Ovary (tissue), 3 donors: Measurements from ENCODE around the gene NFATC2IP.

Experiments
- CTCF ChIP-seq, 3 donors: fragments of 450-650 bp in 2 of 3; fragments of 200-600 bp in 1 of 3; IDR thresholded peaks; one replicate each; pipeline versions ENCODE4 v1.5.1 to v1.8.0; 2016 to 2022; ENCODE audit warnings: antibody characterized with exemption in 3 of 3, mild to moderate bottlenecking in 1 of 3
- EP300 ChIP-seq: sonication (generic); formaldehyde crosslinking; IDR thresholded peaks from one replicate; pipeline ENCODE4 v1.6.1; 2017; ENCODE audit warnings: antibody characterized with exemption
- POLR2A ChIP-seq: fragments of 450-650 bp; IDR thresholded peaks from one replicate; pipeline ENCODE4 v1.6.1; 2017; ENCODE audit warnings: antibody characterized with exemption, mild to moderate bottlenecking, moderate library complexity
- donor health status: DM: no; HTN: no; CAD: no.

DNA sequence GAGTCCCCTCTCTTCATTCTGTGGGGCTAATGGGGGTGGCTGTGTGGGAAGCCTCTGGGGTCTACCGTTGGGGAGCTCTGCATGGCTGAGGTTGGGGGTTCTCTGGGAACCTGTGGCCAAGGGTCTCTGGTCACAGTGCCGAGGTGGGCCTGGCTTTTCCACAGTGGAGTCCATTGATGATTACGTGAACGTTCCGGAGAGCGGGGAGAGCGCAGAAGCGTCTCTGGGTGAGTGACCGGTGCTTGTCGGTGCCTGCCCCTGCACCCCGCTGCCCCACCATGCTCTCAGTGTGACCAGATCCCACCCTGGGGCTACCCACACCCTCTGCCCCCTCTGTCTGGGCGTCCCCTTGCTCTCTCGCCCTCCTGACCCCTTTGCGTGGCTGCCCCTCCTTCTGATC is 38.6 kb downstream of the NFATC2IP start:
- TF ChIP-seq CTCF (IDR thresholded peaks at IDR 0.05) (no peak), POLR2A (no peak), EP300 (no peak)
